NCI-H345 treated with DMSO at 0.1 percent for 48 hours (cell line): ENCODE measurements around the gene FAM89B.
"Not testable (repeated sequence)": the region's sequence is repeated elsewhere in the genome, so short reads cannot be mapped to it uniquely, and the experiment has no call there.

ENCODE experiments used
- DNase-seq: peaks from one replicate; lab custom pipeline; 2025; ENCODE audit not compliant: unreplicated experiment; lab: John Stamatoyannopoulos, UW

Gene FAM89B

GRCh38 chr11:65556470-65557279 is 15.7 kb upstream of the FAM89B start:
- no peak for DNase-seq

GRCh38 chr11:65557280-65558001 is 14.9 kb upstream of the FAM89B start:
- no peak for DNase-seq

GRCh38 chr11:65558002-65558929 is 14.1 kb upstream of the FAM89B start, which contains the start of gene LTBP3:
Gene LTBP3 (minus strand): TSS chr11:65558359. CDS start chr11:65557959, 400 bp downstream.
- DNase-seq = no peak

GRCh38 chr11:65558930-65559509 is 13.3 kb upstream of the FAM89B start:
- DNase-seq = no peak

- no peak for DNase-seq
Measured at GRCh38 chr11:65559535-65559934, 12.8 kb upstream of the FAM89B start.

GRCh38 chr11:65559951-65560537 is 12.3 kb upstream of the FAM89B start:
- DNase-seq = peak; percentile 66

GRCh38 chr11:65560555-65561418 is 11.6 kb upstream of the FAM89B start:
- DNase-seq = no peak

- no peak for DNase-seq
Measured at GRCh38 chr11:65562020-65562419, 10.3 kb upstream of the FAM89B start.

GRCh38 chr11:65562788-65563187 is 9.6 kb upstream of the FAM89B start:
- no peak for DNase-seq

GRCh38 chr11:65563601-65564000 is 8.7 kb upstream of the FAM89B start:
- DNase-seq = no peak

- not testable (repeated sequence) for DNase-seq
Measured at GRCh38 chr11:65564879-65565559, 7.3 kb upstream of the FAM89B start.

- DNase-seq = no peak
Measured at GRCh38 chr11:65565624-65566453, 6.5 kb upstream of the FAM89B start.

GRCh38 chr11:65569164-65569972 is 3.0 kb upstream of the FAM89B start:
- DNase-seq = no peak

- DNase-seq = peak; percentile 92
Measured at GRCh38 chr11:65569973-65570918, 2.1 kb upstream of the FAM89B start, which contains the start of gene ZNRD2. Gene ZNRD2 (plus strand): TSS chr11:65570477. CDS start chr11:65570492, 15 bp downstream.

GRCh38 chr11:65571420-65571819 is 918 bp upstream of the FAM89B start:
- DNase-seq = no peak

- no peak for DNase-seq
Measured at GRCh38 chr11:65571940-65572339, 398 bp upstream of the FAM89B start.
